Caco-2 (cell line): ENCODE data around the gene NFKBIB. TPM values are rescaled to one million over a fixed set of nuclear protein-coding genes. Genes with fewer than 3 reads are reported as not detected.

ENCODE experiments used
- BruUV-seq: library from RNA; stranded (reverse); fragments of 400-500 nt; replicated peaks from 2 replicates; lab custom pipeline; 2021; lab: Mats Ljungman, UMichigan
- CTCF ChIA-PET: fragments of 300-600 bp; sonication (Branson Sonifier 250); formaldehyde crosslinking; loops from one replicate; lab custom pipeline; 2022; ENCODE audit warnings: antibody characterized with exemption; lab: Charles Lee
- POLR2A ChIA-PET: fragments of 300-600 bp; sonication (Branson Sonifier 250); formaldehyde crosslinking; loops from one replicate; lab custom pipeline; 2022; ENCODE audit warnings: antibody characterized with exemption; lab: Charles Lee
- DNase-seq, 2 experiments: peaks; one replicate each; pipeline versions ENCODE4 v3.0.0 to v3.0.0-alpha.2; 2020 to 2022
- H3K27me3 ChIP-seq: replicated peaks from 2 replicates; pipeline ENCODE4 v1.6.0; 2011; ENCODE audit warnings: low read length; ENCODE audit not compliant: control insufficient read depth, insufficient read depth
- H3K36me3 ChIP-seq: 2 replicates; pipeline ENCODE4 v1.5.1; 2011; ENCODE audit warnings: low read length; ENCODE audit not compliant: control insufficient read depth, insufficient read depth
- H3K4me1 ChIP-seq: fragments of 250-450 bp; sonication (Bioruptor Pico); 2 replicates; pipeline ENCODE4 v1.5.1; 2020; ENCODE audit warnings: mild to moderate bottlenecking
- H3K4me3 ChIP-seq: 2 replicates; pipeline ENCODE4 v1.5.1; 2011; ENCODE audit warnings: low read depth, mild to moderate bottlenecking, control low read depth, low read length
- H3K9me3 ChIP-seq: fragments of 250-450 bp; sonication (Bioruptor Pico); 2 replicates; pipeline ENCODE4 v1.5.1; 2020; ENCODE audit warnings: mild to moderate bottlenecking, moderate library complexity
- H3K27ac Mint-ChIP-seq: one replicate; pipeline ENCODE4 v1.8.0; 2022; ENCODE audit warnings: mixed read lengths; ENCODE audit not compliant: unreplicated experiment
- H3K27me3 Mint-ChIP-seq: one replicate; pipeline ENCODE4 v1.8.0; 2022; ENCODE audit warnings: mixed read lengths; ENCODE audit not compliant: insufficient read depth, unreplicated experiment
- H3K36me3 Mint-ChIP-seq: one replicate; pipeline ENCODE4 v1.8.0; 2022; ENCODE audit warnings: mild to moderate bottlenecking, mixed read lengths; ENCODE audit not compliant: insufficient read depth, unreplicated experiment
- H3K4me1 Mint-ChIP-seq: one replicate; pipeline ENCODE4 v1.8.0; 2022; ENCODE audit warnings: low read depth, mixed read lengths; ENCODE audit not compliant: unreplicated experiment
- H3K4me3 Mint-ChIP-seq: one replicate; pipeline ENCODE4 v1.8.0; 2022; ENCODE audit warnings: mild to moderate bottlenecking, moderate library complexity, mixed read lengths; ENCODE audit not compliant: unreplicated experiment
- H3K9me3 Mint-ChIP-seq: one replicate; pipeline ENCODE4 v1.8.0; 2022; ENCODE audit warnings: mixed read lengths; ENCODE audit not compliant: unreplicated experiment
- CTCF ChIP-seq, 2 experiments: fragments of 200-600 bp in 1 of 2; IDR thresholded peaks; 1 replicate in 1 of 2; 2 replicates in 1 of 2; pipeline versions ENCODE4 v1.5.1 to v1.8.0; 2011 to 2022; ENCODE audit warnings: antibody characterized with exemption in 1 of 2, control low read depth in 1 of 2, inconsistent platforms in 1 of 2, low read depth in 1 of 2, low read length in 1 of 2, mild to moderate bottlenecking in 1 of 2, moderate library complexity in 1 of 2; ENCODE audit not compliant: insufficient read depth in 1 of 2, severe bottlenecking in 1 of 2, unreplicated experiment in 1 of 2
- intact Hi-C: fragments of 100-400 bp; cut with micrococcal nuclease; formaldehyde crosslinking; loops from one replicate; pipeline ENCODE4 v1.10.0; 2022; ENCODE audit not compliant: unreplicated experiment
- total RNA-seq: library from RNA; stranded (reverse); gene quantifications from 2 replicates; pipeline ENCODE4 v1.2.3, GENCODE V29; 2022

Gene NFKBIB
- total RNA-seq, 1 experiment from 2014 or later: 43.9 TPM

GRCh38 chr19:38888876-38889275 is 10.9 kb upstream of the NFKBIB start:
- Histone ChIP-seq H3K27me3 (no peaks in the 10 kb centered on the region), H3K36me3 (peaks cover 2% of the 10 kb centered on the region), H3K9me3 (no peaks in the 10 kb centered on the region), H3K4me3 (no peak overlapping the region), H3K4me1 (peaks cover 10% of the 10 kb centered on the region; the same call in 1 of the 2 replicates)
- TF ChIP-seq CTCF (IDR thresholded peaks at IDR 0.05; ENCODE audit: insufficient read depth in 1 of 2, low read depth in 1 of 2, low read length in 1 of 2, severe bottlenecking in 1 of 2, unreplicated experiment in 1 of 2): no peak
- DNase-seq: no peak
- no TSS peak for BruUV-seq
- H3K4me3 Mint-ChIP-seq: no peak overlapping the region
- H3K36me3 Mint-ChIP-seq: peaks cover 5% of the 10 kb centered on the region
- H3K27ac Mint-ChIP-seq: no peak overlapping the region
- ChIA-PET CTCF (no interaction called here), POLR2A (no interaction called here)
- intact Hi-C loops: no loop called here
- H3K9me3 Mint-ChIP-seq: no peaks in the 10 kb centered on the region
- H3K27me3 Mint-ChIP-seq: no peaks in the 10 kb centered on the region
- H3K4me1 Mint-ChIP-seq: no peaks in the 10 kb centered on the region

- H3K27me3 Mint-ChIP-seq: no peaks in the 10 kb centered on the region
- H3K36me3 Mint-ChIP-seq: peaks cover 5% of the 10 kb centered on the region
- intact Hi-C loops: no loop called here
- no TSS peak for BruUV-seq
- Histone ChIP-seq H3K4me1 (peaks cover 10% of the 10 kb centered on the region; the same call in 1 of the 2 replicates), H3K27me3 (no peaks in the 10 kb centered on the region), H3K4me3 (no peak overlapping the region), H3K36me3 (peaks cover 2% of the 10 kb centered on the region), H3K9me3 (no peaks in the 10 kb centered on the region)
- H3K27ac Mint-ChIP-seq: no peak overlapping the region
- POLR2A ChIA-PET: no interaction called here
- H3K9me3 Mint-ChIP-seq: no peaks in the 10 kb centered on the region
- no peaks in the 10 kb centered on the region for H3K4me1 Mint-ChIP-seq
- CTCF ChIA-PET: no interaction called here
- no peak overlapping the region for H3K4me3 Mint-ChIP-seq
- no peak for DNase-seq
- no peak for TF ChIP-seq CTCF (IDR thresholded peaks at IDR 0.05; ENCODE audit: insufficient read depth in 1 of 2, low read depth in 1 of 2, low read length in 1 of 2, severe bottlenecking in 1 of 2, unreplicated experiment in 1 of 2)
Measured at GRCh38 chr19:38889803-38890202, 10.0 kb upstream of the NFKBIB start.

- ChIA-PET CTCF (no interaction called here), POLR2A (interaction anchor here (1.0 kb wide), 1 partner anchor 9 kb away, joined by 3 read pairs; the partner anchor contains the start of genes NFKBIB and SIRT2)
- H3K4me1 ChIP-seq: peaks cover 10% of the 10 kb centered on the region; the same call in 1 of the 2 replicates
- intact Hi-C loops: no loop called here
- TF ChIP-seq CTCF (IDR thresholded peaks at IDR 0.05; ENCODE audit: insufficient read depth in 1 of 2, low read depth in 1 of 2, low read length in 1 of 2, severe bottlenecking in 1 of 2, unreplicated experiment in 1 of 2): no peak
- H3K27me3 ChIP-seq: no peaks in the 10 kb centered on the region
- peaks cover 5% of the 10 kb centered on the region for H3K36me3 Mint-ChIP-seq
- no peaks in the 10 kb centered on the region for H3K9me3 Mint-ChIP-seq
- H3K4me3 ChIP-seq: no peak overlapping the region
- H3K4me3 Mint-ChIP-seq: no peak overlapping the region
- H3K27me3 Mint-ChIP-seq: no peaks in the 10 kb centered on the region
- no peaks in the 10 kb centered on the region for H3K9me3 ChIP-seq
- BruUV-seq: no TSS peak
- peaks cover 2% of the 10 kb centered on the region for H3K36me3 ChIP-seq
- H3K4me1 Mint-ChIP-seq: no peaks in the 10 kb centered on the region
- DNase-seq: no peak
- H3K27ac Mint-ChIP-seq: no peak overlapping the region
Measured at GRCh38 chr19:38890686-38891085, 9.1 kb upstream of the NFKBIB start.
